VCaP (cell line): ENCODE measurements around the gene PAPPA2.

Experiments used
- H3K27ac ChIP-seq: fragments of 450-650 bp; 2 replicates; pipeline ENCODE4 v1.5.1; 2017
- TF ChIP-seq, protein P1 (sequence below): fragments of 450-650 bp; conservative IDR thresholded peaks from 2 replicates; pipeline ENCODE4 v1.5.1; 2017; ENCODE audit warnings: mild to moderate bottlenecking, moderate library complexity

Gene PAPPA2

DNA sequence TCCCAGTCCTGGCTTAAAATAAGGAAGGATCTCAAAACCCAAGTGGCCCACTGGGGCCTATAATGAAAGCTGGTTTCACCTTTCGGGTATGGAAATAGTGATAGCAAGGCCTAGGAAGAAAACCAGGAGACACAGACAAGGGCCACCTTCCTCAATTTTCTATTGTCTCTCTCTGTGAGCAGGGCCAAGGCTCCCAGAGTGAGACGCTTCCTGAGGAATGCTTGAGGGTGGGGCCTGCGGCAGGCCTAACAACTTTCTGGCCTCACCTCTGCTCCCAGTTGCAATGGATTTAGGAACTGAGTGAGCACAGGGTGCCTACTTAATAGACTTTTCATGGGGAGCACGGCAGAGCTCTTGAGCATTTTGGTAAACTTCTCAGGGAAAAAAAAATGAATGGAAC lies 400.6 kb downstream of the PAPPA2 start:
- TF ChIP-seq, protein P1, sequence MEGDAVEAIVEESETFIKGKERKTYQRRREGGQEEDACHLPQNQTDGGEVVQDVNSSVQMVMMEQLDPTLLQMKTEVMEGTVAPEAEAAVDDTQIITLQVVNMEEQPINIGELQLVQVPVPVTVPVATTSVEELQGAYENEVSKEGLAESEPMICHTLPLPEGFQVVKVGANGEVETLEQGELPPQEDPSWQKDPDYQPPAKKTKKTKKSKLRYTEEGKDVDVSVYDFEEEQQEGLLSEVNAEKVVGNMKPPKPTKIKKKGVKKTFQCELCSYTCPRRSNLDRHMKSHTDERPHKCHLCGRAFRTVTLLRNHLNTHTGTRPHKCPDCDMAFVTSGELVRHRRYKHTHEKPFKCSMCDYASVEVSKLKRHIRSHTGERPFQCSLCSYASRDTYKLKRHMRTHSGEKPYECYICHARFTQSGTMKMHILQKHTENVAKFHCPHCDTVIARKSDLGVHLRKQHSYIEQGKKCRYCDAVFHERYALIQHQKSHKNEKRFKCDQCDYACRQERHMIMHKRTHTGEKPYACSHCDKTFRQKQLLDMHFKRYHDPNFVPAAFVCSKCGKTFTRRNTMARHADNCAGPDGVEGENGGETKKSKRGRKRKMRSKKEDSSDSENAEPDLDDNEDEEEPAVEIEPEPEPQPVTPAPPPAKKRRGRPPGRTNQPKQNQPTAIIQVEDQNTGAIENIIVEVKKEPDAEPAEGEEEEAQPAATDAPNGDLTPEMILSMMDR: no peak
- no peak overlapping the region for H3K27ac ChIP-seq

DNA sequence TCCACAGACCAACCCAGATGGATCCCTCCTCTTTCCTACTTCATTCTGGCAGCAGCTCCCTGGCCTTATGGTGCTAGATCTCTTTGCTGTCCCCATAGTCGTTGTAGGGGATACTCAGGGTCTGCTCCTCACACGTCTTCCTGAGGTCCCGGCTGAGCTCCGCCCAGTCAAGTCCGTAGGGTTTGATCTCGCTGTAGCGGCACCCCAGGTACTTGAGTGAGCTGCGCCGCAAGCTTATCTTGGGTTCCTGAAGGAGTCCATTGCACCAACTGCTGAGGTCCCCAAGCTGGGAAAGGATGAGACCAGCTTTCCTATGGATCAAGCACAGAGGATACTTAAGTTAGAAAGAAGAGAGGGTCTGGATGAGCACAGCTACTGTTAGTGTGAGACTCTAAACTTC lies 401.2 kb downstream of the PAPPA2 start:
- H3K27ac ChIP-seq: no peak overlapping the region
- TF ChIP-seq, protein P1: no peak

DNA sequence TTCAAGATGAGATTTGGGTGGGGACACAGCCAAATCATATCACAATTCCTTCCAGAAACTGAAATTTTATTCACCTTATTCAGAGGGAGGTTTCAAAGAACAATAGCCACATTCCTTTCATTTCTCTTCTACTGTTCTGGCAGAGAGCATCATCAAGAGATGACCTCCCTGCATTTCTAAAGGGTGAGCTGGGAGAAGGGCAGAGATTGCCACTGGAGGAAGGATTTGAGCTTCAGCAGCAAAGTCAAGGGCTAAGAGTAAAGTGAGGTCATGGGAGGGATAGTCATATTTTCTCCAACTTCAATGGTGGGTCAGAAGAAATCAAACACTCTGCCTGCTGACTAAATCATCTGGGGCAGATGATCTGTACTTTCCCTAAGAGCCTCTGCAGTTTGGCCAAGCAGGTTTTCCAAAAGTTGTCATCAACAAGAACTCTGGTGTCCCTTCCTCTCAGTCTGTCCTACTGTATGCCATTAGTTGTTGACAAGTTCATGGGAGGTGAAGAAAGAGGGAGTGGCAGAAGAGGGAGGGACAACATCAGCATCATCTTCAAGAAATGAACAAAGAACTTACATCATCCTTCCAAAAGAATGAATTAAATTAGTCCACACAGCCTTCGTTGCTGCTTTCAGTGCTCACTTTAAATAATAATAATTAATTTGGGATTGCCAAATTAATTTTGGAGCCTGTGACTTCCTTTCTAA lies 403.2 kb downstream of the PAPPA2 start:
- no peak overlapping the region for H3K27ac ChIP-seq
- TF ChIP-seq, protein P1: no peak

DNA sequence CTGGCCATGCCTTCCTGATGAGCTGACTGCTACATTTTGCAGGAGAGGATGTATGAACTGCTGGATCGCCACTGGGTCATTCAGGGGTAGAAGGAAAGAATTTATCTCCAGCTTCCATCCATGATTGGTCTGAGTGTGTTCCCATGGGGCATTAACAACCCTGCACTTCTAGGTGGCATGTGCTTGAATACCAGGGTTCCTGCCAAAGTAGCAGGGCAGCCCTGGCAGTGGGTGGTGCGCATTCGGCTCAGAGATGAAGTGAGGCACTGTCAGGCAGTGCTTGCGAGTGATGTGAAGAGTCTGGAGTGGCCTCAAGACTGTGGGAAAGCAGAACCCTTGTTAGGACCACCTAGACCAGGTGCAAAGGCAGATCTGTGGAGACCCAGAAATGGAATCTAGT lies 406.6 kb downstream of the PAPPA2 start:
- TF ChIP-seq, protein P1: no peak
- H3K27ac ChIP-seq: no peak overlapping the region

DNA sequence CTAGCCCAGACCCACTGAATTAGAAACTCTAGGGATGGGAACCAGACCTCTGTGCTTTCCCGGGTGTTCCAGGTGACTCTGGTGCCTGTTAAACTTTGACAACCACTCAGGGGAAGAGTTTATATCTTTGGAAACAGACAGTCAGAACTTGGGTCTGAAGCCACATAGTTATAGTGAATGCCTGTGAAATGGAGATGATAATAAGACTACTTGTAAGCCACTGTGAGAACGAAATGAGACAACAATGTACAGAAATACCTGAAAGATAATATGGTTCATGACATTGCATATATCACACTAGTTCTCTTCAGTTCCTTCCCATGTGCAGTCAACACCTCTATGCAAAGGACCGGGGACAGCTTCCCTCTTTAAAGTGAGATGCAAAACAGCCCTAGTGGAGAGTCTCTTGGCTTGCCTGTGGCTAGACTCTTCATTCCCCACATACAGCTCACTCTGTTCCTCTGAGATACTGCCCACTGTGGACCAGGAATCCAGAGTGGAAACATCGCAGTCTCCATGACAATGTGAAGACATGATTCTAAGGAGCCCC lies 414.1 kb downstream of the PAPPA2 start:
- no peak overlapping the region for H3K27ac ChIP-seq
- TF ChIP-seq, protein P1: no peak

DNA sequence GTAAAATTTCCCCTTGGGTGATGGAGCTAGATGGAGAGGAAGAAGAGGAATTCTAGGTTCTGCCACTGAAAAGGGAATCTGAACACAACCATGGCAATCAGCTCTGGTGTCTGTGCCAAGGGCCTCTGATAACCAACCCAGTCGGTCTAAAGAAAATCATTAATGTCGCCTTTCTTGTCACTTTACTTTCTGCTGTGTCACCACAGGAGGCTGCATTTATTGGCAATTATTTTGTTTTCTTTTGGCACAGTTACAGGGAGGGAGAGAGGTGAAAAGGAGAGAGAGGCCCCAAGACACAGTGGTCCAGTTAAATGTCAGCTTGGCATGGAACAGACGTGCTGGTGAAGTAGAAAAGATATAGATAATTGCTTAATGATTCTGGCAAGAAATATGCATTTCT lies 414.6 kb downstream of the PAPPA2 start:
- TF ChIP-seq, protein P1: no peak
- no peak overlapping the region for H3K27ac ChIP-seq

DNA sequence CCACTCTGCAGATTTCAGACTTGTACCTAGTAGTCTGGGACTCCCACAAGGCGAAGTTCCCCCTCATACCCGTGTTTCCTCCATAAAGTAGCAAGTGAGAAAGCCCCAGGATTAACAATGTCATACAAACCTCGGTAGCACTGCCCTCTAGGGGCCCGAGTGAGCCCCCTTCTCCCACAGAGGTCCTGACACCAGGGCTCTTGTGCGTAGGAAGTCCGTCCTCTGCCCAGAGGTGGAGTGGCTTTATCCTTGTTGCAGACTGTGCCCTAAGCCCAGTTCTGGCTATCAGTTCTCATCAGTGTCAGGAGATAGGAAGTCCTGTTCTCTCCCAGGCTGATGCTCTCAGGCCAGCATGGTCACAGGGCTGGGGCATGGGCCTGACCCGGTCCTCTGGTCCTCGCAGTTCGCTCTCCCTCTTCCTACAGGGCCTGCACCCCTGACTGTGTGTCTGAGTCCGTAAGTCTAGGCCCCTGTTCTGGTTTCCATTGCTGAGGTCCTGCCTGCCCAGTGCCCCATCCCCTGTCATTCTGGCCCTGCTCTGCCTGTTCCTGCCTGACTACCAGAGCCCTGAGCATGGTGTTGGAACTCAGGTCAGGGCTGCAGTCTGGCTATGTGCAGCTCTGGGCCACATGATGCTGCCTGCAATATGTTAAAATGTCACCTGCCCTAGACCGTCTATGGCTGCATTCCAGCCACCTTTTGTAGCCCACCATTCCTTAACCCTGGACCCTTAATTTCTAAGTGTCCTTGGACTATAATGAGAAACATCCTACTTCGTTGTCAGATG lies 416.0 kb downstream of the PAPPA2 start:
- no peak overlapping the region for H3K27ac ChIP-seq
- TF ChIP-seq, protein P1: no peak
